ENCODE measurements around the gene SEC11A.

DNA sequence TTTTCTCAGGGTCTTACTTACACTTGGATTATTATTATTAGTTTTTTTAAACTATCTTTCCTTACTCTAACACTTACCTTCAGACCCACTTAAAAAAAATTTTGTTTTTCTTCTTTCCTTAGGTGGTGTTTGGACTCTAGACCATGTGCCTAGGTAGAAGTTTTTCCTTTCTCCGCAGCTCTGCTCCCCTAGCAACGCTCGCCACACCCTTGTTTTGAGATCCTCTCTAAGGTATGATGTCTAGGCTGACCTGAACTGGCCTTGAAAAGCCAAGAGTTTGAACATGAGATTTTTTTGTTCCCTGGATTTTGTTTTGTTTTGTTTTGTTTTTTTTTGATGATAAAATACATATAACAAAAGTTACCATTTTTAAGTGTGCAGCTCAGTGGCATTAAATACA lies 48.6 kb upstream of the SEC11A start:
- TF ChIP-seq RAD21 (IDR thresholded peaks at IDR 0.05; ENCODE audit: low read depth) (no peak), NFIC (IDR thresholded peaks at IDR 0.05) (no peak), CEBPB (IDR thresholded peaks at IDR 0.05) (no peak), TAF1 (IDR thresholded peaks at IDR 0.05; ENCODE audit: low read depth) (no peak), EP300 (IDR thresholded peaks at IDR 0.05; ENCODE audit: borderline replicate concordance) (no peak)
- TF ChIP-seq, protein P1, sequence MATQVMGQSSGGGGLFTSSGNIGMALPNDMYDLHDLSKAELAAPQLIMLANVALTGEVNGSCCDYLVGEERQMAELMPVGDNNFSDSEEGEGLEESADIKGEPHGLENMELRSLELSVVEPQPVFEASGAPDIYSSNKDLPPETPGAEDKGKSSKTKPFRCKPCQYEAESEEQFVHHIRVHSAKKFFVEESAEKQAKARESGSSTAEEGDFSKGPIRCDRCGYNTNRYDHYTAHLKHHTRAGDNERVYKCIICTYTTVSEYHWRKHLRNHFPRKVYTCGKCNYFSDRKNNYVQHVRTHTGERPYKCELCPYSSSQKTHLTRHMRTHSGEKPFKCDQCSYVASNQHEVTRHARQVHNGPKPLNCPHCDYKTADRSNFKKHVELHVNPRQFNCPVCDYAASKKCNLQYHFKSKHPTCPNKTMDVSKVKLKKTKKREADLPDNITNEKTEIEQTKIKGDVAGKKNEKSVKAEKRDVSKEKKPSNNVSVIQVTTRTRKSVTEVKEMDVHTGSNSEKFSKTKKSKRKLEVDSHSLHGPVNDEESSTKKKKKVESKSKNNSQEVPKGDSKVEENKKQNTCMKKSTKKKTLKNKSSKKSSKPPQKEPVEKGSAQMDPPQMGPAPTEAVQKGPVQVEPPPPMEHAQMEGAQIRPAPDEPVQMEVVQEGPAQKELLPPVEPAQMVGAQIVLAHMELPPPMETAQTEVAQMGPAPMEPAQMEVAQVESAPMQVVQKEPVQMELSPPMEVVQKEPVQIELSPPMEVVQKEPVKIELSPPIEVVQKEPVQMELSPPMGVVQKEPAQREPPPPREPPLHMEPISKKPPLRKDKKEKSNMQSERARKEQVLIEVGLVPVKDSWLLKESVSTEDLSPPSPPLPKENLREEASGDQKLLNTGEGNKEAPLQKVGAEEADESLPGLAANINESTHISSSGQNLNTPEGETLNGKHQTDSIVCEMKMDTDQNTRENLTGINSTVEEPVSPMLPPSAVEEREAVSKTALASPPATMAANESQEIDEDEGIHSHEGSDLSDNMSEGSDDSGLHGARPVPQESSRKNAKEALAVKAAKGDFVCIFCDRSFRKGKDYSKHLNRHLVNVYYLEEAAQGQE (IDR thresholded peaks at IDR 0.05; ENCODE audit: low read depth), result no peak
- TF ChIP-seq, protein P2, sequence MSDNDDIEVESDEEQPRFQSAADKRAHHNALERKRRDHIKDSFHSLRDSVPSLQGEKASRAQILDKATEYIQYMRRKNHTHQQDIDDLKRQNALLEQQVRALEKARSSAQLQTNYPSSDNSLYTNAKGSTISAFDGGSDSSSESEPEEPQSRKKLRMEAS (IDR thresholded peaks at IDR 0.05), result no peak
